Smooth muscle cell (in vitro differentiated cells): Measurements from ENCODE around the gene TUBA3E. TPM values are rescaled to one million over a fixed set of nuclear protein-coding genes. Genes with fewer than 3 reads are reported as not detected.

Experiments used
- DNase-seq: peaks from one replicate; lab custom pipeline; 2025; ENCODE audit not compliant: unreplicated experiment; lab: John Stamatoyannopoulos, UW
- H2AFZ ChIP-seq: fragments of 200-600 bp; sonication (generic); 2 replicates; pipeline ENCODE4 v1.6.0; 2016; ENCODE audit warnings: antibody characterized with exemption, low read depth, mild to moderate bottlenecking
- H3F3A ChIP-seq: fragments of 200-600 bp; sonication (generic); 2 replicates; pipeline ENCODE4 v1.6.0; 2017; ENCODE audit warnings: antibody characterized with exemption, low read depth
- H3K27ac ChIP-seq: fragments of 200-600 bp; sonication (generic); 2 replicates; pipeline ENCODE4 v1.5.1; 2016; ENCODE audit warnings: low read depth, mild to moderate bottlenecking
- H3K27me3 ChIP-seq: fragments of 200-600 bp; sonication (generic); 2 replicates; pipeline ENCODE4 v1.6.1; 2016; ENCODE audit warnings: low read depth, mild to moderate bottlenecking
- H3K36me3 ChIP-seq: fragments of 200-600 bp; sonication (generic); 2 replicates; pipeline ENCODE4 v1.5.1; 2016; ENCODE audit warnings: low read depth
- H3K4me1 ChIP-seq: fragments of 200-600 bp; sonication (generic); 2 replicates; pipeline ENCODE4 v1.5.1; 2016; ENCODE audit warnings: low read depth
- H3K4me2 ChIP-seq: fragments of 200-600 bp; sonication (generic); 2 replicates; pipeline ENCODE4 v1.6.0; 2016; ENCODE audit warnings: mild to moderate bottlenecking
- H3K4me3 ChIP-seq: fragments of 200-600 bp; sonication (generic); 2 replicates; pipeline ENCODE4 v1.5.1; 2016; ENCODE audit warnings: mild to moderate bottlenecking
- H3K79me2 ChIP-seq: fragments of 200-600 bp; sonication (generic); 2 replicates; pipeline ENCODE4 v1.6.0; 2016; ENCODE audit warnings: low read depth, mild to moderate bottlenecking
- H3K9ac ChIP-seq: fragments of 200-600 bp; sonication (generic); 2 replicates; pipeline ENCODE4 v1.6.0; 2016; ENCODE audit warnings: low read depth
- H3K9me3 ChIP-seq: fragments of 200-600 bp; sonication (generic); replicated peaks from 2 replicates; pipeline ENCODE4 v1.5.1; 2016; ENCODE audit warnings: low read depth
- H4K20me1 ChIP-seq: fragments of 200-600 bp; sonication (generic); 2 replicates; pipeline ENCODE4 v1.6.0; 2016; ENCODE audit warnings: low read depth
- WGBS: methylation state at CpG from one replicate; pipeline ENCODE4 v1.1.7; 2016; ENCODE audit warnings: low lambda C conversion rate; 5-methylcytosine and 5-hydroxymethylcytosine counted together
- polyA plus RNA-seq: library from polyadenylated mRNA; unstranded; fragments of >200 nt; fragmentation: Nextera tagmentation; extraction: Ambion mirVana; gene quantifications from 2 replicates; pipeline ENCODE4 v1.2.1, GENCODE V29; 2016
- total RNA-seq: library from RNA; depleted of rRNA; stranded (reverse); fragments of >200 nt; gene quantifications from 2 replicates; pipeline ENCODE4 v1.2.3, GENCODE V29; 2014
- TF ChIP-seq, protein P1 (sequence below): fragments of 200-600 bp; sonication (generic); IDR thresholded peaks from 2 replicates; pipeline ENCODE4 v1.5.1; 2017; ENCODE audit warnings: borderline replicate concordance, mild to moderate bottlenecking, antibody characterized with exemption; ENCODE audit not compliant: insufficient read depth, poor library complexity, severe bottlenecking

Gene TUBA3E
- total and polyA plus RNA-seq, 2 experiments from 2014 or later = not detected

DNA sequence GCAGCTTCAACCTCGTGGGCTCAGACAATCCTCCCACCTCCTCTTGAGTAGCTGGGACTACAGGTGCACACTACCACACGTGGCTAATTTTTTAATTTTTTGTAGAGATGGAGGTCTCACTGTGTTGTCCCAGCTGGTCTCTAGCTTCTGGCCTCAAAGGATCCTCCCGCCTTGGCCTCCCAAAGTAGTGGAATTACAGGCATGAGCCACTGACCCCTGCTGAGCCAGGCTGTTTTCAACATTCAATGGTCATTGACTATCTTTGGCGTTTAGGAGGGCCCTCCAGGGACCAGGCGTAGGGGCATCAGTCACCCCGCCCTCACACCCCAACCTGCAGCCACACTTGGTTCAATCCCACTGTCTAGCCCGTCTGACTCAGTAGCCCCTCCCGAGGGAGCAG is 11.0 kb downstream of the TUBA3E start:
- no peak for DNase-seq
- Histone ChIP-seq H3K4me3 (no peak overlapping the region), H3K4me2 (no peak overlapping the region), H3K27me3 (no peaks in the 10 kb centered on the region), H4K20me1 (peaks cover 13% of the 10 kb centered on the region), H2AFZ (no peak overlapping the region), H3F3A (no peaks in the 10 kb centered on the region), H3K36me3 (no peaks in the 10 kb centered on the region), H3K9ac (no peak overlapping the region), H3K9me3 (no peaks in the 10 kb centered on the region), H3K27ac (no peak overlapping the region), H3K79me2 (peaks cover 11% of the 10 kb centered on the region), H3K4me1 (no peaks in the 10 kb centered on the region)
- WGBS = 89% methylated on average over 4 of the region's 8 CpGs
- TF ChIP-seq, protein P1, sequence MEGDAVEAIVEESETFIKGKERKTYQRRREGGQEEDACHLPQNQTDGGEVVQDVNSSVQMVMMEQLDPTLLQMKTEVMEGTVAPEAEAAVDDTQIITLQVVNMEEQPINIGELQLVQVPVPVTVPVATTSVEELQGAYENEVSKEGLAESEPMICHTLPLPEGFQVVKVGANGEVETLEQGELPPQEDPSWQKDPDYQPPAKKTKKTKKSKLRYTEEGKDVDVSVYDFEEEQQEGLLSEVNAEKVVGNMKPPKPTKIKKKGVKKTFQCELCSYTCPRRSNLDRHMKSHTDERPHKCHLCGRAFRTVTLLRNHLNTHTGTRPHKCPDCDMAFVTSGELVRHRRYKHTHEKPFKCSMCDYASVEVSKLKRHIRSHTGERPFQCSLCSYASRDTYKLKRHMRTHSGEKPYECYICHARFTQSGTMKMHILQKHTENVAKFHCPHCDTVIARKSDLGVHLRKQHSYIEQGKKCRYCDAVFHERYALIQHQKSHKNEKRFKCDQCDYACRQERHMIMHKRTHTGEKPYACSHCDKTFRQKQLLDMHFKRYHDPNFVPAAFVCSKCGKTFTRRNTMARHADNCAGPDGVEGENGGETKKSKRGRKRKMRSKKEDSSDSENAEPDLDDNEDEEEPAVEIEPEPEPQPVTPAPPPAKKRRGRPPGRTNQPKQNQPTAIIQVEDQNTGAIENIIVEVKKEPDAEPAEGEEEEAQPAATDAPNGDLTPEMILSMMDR = no peak

DNA sequence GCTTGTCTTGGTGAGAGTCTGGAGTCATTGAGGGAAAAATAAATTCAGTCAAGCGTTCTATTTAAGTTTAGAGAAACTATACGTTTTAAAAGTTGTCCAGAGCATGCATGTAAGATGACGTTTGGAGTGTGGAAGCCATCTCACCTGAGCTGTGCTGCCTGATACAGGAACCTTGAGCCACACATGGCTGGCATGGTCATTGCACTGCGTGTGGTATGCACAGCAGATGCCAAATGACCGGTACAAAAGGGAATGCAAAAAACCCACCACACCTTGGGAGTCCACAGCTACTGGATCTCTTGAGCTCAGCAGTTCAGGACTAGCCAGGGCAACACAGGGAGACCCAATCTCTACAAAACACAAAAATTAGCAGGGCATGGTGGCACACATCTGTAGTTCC is 11.8 kb downstream of the TUBA3E start:
- H3K9me3 ChIP-seq = no peaks in the 10 kb centered on the region
- peaks cover 15% of the 10 kb centered on the region for H3K79me2 ChIP-seq
- H3K27me3 ChIP-seq = no peaks in the 10 kb centered on the region
- no peak for DNase-seq
- no peaks in the 10 kb centered on the region for H3K36me3 ChIP-seq
- H2AFZ ChIP-seq = no peak overlapping the region
- H3F3A ChIP-seq = no peaks in the 10 kb centered on the region
- 97% methylated on average over 5 of the region's 5 CpGs for WGBS
- H3K4me2 ChIP-seq = no peak overlapping the region
- peaks cover 13% of the 10 kb centered on the region for H4K20me1 ChIP-seq
- no peak overlapping the region for H3K9ac ChIP-seq
- H3K4me3 ChIP-seq = no peak overlapping the region
- H3K4me1 ChIP-seq = no peaks in the 10 kb centered on the region
- TF ChIP-seq, protein P1 = no peak
- H3K27ac ChIP-seq = no peak overlapping the region

DNA sequence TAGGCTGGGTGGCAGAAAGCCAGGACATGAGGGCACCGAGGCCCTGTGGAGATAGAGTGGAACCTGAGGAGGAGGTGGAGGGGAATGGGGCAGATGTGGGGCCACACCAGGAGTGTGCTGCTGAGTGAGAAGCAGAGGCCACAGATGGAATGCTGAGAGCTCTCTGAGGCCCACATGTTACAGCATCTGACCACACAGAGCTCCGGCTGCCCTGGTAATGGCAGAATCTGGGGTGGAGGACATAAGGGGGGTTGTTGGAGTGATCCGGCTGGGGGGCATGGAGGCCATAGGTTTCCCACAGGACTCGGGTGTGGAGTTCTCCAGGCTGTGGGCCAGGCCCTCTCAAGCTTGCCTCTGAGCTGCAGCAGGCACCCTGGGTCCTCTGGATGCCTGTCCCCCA is 12.3 kb downstream of the TUBA3E start:
- Histone ChIP-seq H3K4me2 (no peak overlapping the region), H3K9ac (no peak overlapping the region), H3K27me3 (no peaks in the 10 kb centered on the region), H3K36me3 (no peaks in the 10 kb centered on the region), H2AFZ (no peak overlapping the region), H4K20me1 (peaks cover 13% of the 10 kb centered on the region), H3K27ac (no peak overlapping the region), H3K4me3 (no peak overlapping the region), H3F3A (no peaks in the 10 kb centered on the region), H3K9me3 (no peaks in the 10 kb centered on the region), H3K79me2 (peaks cover 20% of the 10 kb centered on the region), H3K4me1 (no peaks in the 10 kb centered on the region)
- TF ChIP-seq, protein P1 = no peak
- WGBS = 89% methylated on average over 4 of the region's 4 CpGs
- no peak for DNase-seq

DNA sequence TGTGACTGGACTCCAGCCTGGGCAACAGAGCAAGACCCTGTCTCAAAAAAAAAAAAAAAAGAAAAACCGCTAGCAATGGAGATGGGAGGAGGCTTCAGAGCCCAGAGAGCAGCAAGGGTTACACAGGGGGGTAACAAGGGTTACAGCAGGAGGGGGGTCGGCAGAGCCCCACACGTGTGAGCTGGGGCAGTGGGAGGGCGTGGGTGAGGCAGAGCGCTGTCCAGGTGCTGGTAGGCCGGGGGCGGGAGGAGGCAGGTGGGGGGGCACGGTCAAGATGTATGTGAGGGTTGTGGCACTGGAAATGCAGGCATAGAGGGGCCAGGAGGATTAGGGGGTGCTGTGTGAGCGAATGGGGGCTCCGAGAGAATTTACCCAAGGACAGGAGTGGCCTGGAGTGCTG is 12.8 kb downstream of the TUBA3E start:
- H2AFZ ChIP-seq = no peak overlapping the region
- H3K4me1 ChIP-seq = peaks cover 2% of the 10 kb centered on the region
- no peaks in the 10 kb centered on the region for H3K9me3 ChIP-seq
- H3K4me2 ChIP-seq = no peak overlapping the region
- no peaks in the 10 kb centered on the region for H3K27me3 ChIP-seq
- H3F3A ChIP-seq = no peaks in the 10 kb centered on the region
- no peak overlapping the region for H3K27ac ChIP-seq
- no peak overlapping the region for H3K9ac ChIP-seq
- no peak overlapping the region for H3K4me3 ChIP-seq
- H3K36me3 ChIP-seq = no peaks in the 10 kb centered on the region
- H3K79me2 ChIP-seq = peaks cover 24% of the 10 kb centered on the region
- H4K20me1 ChIP-seq = peaks cover 13% of the 10 kb centered on the region
- DNase-seq = no peak
- TF ChIP-seq, protein P1 = no peak
- WGBS = 100% methylated on average over 9 of the region's 10 CpGs
